GM12865 (cell line): Measurements from ENCODE around the gene ST3GAL4.

Experiments
- DNase-seq: peaks from one replicate; pipeline ENCODE4 v3.0.0; 2010; ENCODE audit warnings: low read depth
- H3K4me3 ChIP-seq: 2 replicates; pipeline ENCODE4 v1.5.1; 2011; ENCODE audit warnings: mild to moderate bottlenecking, low read depth, low read length, control low read depth
- TF ChIP-seq, protein P1 (sequence below): IDR thresholded peaks from 2 replicates; pipeline ENCODE4 v1.5.1; 2011; ENCODE audit warnings: low read length, control low read depth, low read depth, inconsistent platforms; ENCODE audit not compliant: insufficient read depth; ENCODE audit errors: missing control alignments

ST3GAL4 gene

DNA sequence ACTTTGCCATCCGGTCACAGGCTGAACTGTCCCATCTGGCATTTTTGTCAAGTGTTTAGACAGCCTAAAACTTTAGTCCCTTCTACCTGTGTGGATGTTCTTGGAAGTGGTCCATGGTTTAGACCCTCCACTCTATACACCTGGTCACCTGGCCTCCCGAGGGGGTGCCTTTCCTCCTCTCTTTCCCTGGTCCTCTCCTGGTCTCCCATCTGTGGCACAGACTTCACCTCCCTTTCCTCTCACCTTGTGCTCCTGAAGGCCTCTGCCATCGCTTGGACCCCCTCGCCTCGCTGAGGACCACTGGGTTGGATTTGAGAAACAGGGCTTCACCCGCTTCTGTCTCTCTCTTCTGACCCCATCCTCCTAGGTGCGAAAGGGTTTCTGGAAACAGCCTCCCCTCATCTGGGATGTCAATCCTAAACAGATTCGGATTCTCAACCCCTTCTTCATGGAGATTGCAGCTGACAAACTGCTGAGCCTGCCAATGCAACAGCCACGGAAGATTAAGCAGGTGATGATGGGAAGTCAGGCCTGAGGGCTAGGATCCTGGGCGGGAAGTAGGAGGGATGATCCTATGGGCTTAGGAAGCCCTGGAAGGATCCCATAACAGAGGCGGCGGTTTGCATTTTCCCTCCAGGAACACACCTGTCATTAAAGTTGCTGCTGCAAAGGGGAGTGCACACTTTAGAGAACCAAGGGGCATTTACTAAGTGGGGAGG, 53.6 kb downstream of the ST3GAL4 start:
- no peak overlapping the region for H3K4me3 ChIP-seq
- TF ChIP-seq, protein P1, sequence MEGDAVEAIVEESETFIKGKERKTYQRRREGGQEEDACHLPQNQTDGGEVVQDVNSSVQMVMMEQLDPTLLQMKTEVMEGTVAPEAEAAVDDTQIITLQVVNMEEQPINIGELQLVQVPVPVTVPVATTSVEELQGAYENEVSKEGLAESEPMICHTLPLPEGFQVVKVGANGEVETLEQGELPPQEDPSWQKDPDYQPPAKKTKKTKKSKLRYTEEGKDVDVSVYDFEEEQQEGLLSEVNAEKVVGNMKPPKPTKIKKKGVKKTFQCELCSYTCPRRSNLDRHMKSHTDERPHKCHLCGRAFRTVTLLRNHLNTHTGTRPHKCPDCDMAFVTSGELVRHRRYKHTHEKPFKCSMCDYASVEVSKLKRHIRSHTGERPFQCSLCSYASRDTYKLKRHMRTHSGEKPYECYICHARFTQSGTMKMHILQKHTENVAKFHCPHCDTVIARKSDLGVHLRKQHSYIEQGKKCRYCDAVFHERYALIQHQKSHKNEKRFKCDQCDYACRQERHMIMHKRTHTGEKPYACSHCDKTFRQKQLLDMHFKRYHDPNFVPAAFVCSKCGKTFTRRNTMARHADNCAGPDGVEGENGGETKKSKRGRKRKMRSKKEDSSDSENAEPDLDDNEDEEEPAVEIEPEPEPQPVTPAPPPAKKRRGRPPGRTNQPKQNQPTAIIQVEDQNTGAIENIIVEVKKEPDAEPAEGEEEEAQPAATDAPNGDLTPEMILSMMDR = no peak
- no peak for DNase-seq

DNA sequence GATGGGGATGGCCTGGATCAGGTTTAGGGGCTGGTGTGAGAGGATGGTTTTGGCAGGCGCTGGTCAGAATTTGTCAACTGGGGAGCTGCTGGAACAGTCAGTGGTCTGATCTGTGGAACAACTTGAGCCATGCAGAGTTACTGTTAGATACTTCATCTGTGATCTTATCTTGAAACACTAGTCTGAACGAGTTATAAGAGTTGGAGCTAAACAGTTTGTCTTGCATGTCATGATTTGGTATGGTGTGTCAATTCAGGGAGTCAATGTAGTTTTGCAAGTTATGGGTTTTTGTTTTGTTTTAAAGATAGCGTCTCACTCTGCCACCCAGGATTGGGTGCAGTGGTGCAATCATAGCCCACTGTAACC, 54.1 kb downstream of the ST3GAL4 start:
- H3K4me3 ChIP-seq = no peak overlapping the region
- no peak for DNase-seq
- TF ChIP-seq, protein P1 = no peak

DNA sequence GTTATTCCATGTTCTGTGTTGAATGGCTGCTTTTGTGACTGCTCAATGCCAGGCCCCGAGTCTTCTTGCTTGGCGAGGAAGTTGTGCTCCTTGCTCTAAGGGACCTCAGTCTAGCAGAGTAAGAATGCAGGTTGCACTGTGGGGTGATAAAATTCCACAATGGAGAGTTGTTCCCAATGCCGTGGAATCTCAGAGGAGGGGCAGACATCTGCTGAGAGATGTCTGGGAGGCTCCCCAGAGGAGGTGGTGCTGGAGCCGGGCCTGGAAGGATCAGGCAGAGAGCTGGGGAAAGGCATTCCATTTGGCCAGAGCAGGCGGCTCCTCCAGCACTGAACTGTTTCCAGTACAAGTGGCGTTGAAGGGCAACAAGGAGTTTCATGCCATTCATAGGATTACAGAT, 55.2 kb downstream of the ST3GAL4 start:
- no peak overlapping the region for H3K4me3 ChIP-seq
- TF ChIP-seq, protein P1 = no peak
- no peak for DNase-seq

DNA sequence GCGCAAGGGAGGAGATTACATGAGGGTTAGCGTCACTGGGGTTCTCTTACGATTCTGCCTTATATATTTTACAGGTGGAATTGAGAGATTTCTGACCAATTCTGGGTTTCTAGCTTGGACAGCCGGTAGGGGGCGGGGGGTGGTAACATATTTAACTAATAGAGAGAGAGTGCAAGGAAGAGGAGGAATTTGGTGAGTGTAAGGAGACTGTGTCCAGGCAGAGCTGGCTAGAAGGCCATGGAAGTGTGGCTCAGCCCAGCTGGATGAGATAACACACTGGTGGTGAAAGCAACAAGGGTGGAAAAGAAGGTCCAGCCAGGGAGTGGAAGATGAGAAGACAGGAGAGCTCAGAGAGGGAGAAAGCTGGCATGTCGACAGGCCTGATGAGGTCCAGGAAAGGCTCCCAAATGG, 56.5 kb downstream of the ST3GAL4 start:
- no peak for DNase-seq
- no peak overlapping the region for H3K4me3 ChIP-seq
- TF ChIP-seq, protein P1 = no peak

DNA sequence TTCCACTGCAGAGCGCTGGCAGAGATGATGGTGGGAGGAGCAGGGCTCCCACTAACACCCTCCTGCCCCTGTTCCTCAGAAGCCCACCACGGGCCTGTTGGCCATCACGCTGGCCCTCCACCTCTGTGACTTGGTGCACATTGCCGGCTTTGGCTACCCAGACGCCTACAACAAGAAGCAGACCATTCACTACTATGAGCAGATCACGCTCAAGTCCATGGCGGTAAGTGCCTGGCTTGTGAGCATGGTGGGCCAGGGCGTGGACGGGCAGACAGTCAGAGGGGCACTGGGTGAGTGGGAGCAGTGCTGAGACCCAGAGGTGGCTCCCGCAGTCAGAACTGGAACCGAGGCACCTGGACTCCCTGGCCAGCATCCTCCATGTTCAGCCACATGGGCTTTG, 57.9 kb downstream of the ST3GAL4 start:
- no peak overlapping the region for H3K4me3 ChIP-seq
- no peak for DNase-seq
- TF ChIP-seq, protein P1 = no peak

DNA sequence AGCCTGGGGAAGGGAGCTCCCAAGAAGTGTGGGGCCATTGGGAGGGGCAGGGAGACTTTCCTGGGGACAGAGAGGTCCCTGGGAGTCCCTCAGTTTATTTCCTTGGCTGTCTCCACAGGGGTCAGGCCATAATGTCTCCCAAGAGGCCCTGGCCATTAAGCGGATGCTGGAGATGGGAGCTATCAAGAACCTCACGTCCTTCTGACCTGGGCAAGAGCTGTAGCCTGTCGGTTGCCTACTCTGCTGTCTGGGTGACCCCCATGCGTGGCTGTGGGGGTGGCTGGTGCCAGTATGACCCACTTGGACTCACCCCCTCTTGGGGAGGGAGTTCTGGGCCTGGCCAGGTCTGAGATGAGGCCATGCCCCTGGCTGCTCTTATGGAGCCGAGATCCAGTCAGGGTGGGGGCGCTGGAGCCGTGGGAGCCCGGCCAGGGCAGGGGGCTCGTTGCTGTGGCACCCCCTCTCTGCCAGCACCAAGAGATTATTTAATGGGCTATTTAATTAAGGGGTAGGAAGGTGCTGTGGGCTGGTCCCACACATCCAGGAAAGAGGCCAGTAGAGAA, 58.4 kb downstream of the ST3GAL4 start:
- TF ChIP-seq, protein P1 = no peak
- no peak overlapping the region for H3K4me3 ChIP-seq
- no peak for DNase-seq

DNA sequence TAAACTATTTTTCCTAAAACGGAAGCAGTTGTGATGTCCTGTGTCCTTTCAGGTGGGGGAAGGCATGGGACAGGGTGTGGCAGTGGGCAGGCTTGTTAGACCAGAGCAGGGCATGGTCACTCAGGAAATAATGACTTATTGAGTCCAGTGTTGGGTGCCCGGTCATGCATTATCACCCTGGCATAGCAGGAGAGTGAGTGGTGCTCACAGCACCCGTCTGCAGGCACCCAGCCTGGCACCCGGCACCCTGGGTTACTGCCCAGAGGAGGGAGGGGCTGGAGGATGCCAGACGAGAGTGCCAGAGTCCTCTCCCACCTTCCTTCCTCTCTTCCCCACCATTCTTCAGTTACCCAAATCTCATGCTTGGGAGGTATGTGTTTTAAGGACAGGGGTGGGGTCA, 59.1 kb downstream of the ST3GAL4 start:
- no peak for DNase-seq

More for the DNA sequence above, 59.1 kb downstream of the ST3GAL4 start:
- H3K4me3 ChIP-seq = no peak overlapping the region
- TF ChIP-seq, protein P1 = no peak
